Stimulated activated CD4-positive, alpha-beta T cell treated with anti-CD3 and anti-CD28 coated beads, TNF-alpha, amount 100 ng/mL, for 4 hours (primary cell): ENCODE results near the gene JMJD1C.

ENCODE experiments used
- DNase-seq, 3 experiments: peaks; one replicate each; pipeline ENCODE4 v3.0.0-alpha.2; 2020; ENCODE audit warnings: low read depth in 3 of 3

JMJD1C gene

DNA sequence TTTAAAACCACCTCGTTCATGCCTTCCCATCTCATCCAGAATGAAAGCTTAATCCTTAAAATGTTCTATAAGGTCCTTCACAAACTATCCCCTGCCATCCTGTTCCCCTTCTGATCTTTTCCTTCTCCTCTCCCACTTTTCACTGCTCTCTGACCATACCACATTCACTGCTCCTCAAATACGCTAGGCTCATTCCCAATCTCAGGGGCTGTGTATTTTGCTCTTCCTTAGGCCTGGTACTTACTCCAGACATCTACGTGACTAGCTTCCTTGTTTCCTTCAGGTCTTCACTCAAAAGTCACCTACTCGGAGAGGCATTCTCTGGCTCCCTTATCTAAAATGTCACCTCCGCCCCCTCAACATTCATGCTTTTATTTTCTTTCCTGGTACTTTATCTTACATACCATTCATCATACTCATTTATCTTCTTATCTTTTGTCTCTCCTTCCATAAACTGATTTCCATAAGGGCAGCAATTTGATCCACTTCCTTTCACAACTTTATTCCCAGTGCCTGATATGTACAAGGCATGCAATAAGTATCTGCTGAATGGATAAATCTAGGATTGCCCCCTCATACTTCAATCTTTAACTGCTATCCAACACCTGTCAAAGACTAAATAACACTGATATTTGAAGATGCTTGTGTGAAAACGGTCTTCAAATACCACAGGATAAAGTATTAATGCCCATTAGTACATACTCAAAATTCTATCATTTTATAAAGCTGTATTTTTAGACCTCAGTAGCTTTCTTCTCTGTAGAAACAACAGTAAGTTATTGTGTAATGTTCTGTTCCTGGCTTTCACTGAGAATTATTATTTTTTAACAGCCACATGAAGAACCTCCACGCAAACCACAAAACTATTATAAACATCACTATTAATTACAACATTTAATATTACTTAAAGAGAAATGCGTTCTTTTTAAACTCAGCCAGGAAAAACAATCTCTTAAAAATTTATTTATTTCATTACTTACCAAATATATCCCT is 27.0 kb downstream of the JMJD1C start:
- no peak for DNase-seq

- no peak for DNase-seq
These were observed 28.4 kb downstream of the JMJD1C start for GRCh38 chr10:63437116-63437949.

DNA sequence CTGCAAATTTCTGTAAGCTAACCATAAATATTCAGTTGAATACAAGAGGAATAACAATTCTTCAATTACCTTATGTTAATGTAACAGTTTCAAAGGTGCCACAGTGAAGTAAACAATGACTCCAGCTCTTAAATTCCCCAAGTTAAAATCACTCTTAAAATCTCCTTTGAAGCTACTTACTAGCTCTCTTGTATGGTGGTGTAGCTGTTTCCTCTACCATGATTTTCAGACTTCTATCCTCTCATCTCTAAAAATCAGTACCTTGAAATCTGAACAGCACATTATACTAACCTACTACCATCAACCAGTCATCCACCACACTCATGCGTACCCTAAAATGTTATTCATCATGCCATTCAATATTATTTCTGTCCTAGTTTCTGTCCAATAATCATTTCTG is 29.6 kb downstream of the JMJD1C start:
- DNase-seq, result no peak

DNA sequence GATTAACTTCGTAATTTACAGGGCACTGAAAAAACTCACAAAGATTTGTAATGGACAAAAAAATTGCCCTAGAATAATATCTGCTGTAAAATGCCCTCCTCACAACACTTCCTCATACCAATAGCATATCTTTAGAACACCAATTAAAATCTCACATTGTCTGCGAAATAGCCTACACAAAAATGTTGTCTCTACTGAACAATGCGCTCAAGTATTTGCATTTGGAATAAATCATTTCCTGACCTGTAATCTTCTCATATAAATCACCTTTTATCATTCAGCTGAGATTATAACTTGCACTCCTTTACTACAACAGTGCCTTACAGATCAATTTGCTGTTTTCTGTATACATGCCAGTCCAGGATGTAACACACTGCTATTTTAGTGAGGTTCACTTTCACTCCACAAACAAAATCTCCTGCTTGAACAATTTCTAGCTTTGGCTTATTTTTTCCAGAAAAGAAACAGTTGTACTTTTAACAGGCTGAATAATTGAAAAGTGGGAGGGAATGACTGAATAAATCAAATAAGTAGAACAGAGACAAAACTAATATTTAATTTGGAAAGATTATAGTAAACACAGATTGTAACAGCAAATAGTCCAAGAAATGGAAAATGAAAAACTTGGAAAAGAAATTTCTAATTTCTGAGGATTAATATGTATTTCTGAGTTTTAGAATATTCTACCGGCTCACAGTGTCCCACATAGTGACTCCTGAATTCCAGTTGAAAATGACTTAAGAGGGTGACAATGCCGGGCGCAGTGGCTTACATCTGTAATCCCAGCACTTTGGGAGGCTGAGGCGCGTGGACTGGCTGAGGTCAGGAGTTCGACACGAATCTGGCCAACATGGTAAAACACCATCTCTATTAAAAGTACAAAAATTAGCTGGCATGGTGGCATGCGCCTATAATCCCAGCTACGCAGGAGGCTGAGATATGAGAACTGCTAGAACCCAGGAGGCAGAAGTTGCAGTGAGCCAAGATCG is 30.6 kb downstream of the JMJD1C start:
- no peak for DNase-seq

DNA sequence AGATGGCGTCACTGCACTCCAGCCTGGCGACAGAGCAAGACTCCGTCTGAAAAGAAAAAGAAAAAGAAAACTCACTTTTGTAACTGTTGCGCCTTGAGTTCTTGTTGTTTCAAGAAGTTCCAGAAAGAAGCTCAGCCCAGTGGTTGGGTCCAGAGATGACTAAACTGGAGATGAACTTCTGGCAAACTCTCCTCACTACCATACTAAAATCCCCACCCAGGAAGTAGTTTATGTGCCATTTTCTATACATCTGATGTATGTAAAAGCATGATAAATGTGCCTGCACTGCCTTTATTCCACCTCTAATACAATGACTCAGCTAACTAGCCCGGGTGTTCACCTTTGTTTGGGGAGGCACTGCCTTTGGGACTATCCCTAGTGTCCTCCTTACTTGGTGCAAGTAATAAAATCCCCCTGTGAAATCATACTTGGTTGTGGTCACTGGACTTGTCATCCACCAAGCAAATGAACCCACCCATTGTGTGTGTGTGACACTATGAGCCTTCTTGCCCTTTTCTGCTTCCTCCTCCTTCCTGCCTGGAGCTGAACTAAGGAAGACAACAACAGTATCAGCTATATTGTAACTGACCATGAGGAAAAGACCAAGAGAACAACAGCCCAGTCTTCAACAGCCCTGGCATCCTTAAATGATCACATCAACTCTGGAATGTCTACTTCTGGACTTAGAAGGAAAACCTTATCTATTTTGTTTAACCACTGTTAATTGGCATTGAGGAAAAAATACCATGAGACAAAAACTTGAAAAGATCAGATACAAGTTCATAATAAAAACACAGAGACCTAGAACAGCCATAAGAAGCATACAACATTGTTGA is 33.6 kb downstream of the JMJD1C start:
- DNase-seq, result no peak

- DNase-seq, result no peak
These were observed 34.8 kb downstream of the JMJD1C start for GRCh38 chr10:63430999-63431356.

GRCh38 chr10:63430091-63430998 is 35.4 kb downstream of the JMJD1C start:
- DNase-seq, result no peak

- no peak for DNase-seq
These were observed 36.5 kb downstream of the JMJD1C start for GRCh38 chr10:63429281-63429680.

GRCh38 chr10:63427013-63427412 is 38.8 kb downstream of the JMJD1C start:
- DNase-seq, result no peak

- no peak for DNase-seq
These were observed 40.3 kb downstream of the JMJD1C start for GRCh38 chr10:63425512-63425911.

DNA sequence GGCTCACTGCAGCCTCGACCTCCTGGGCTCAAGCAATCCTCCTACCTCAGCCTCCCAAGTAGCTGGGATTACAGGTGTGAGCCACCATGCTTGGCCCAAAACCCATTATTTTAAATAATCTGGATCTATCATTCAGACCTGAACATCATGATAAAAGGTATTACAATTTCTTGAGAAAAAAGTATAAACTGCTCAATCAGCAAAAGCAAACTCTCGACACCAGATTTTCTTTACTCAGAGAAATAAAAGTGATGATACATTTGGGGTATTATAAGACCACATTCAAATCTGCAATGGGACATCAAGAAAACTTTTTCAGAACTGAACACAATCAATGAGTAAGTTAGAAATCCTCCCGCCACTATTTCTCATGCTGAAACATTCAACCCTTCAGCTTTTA is 41.2 kb downstream of the JMJD1C start:
- DNase-seq, result no peak

- DNase-seq, result no peak
These were observed 42.3 kb downstream of the JMJD1C start for GRCh38 chr10:63423494-63423893.

GRCh38 chr10:63421591-63421990 is 44.2 kb downstream of the JMJD1C start:
- DNase-seq, result no peak

- DNase-seq, result no peak
These were observed 49.4 kb downstream of the JMJD1C start for GRCh38 chr10:63416376-63416775.

DNA sequence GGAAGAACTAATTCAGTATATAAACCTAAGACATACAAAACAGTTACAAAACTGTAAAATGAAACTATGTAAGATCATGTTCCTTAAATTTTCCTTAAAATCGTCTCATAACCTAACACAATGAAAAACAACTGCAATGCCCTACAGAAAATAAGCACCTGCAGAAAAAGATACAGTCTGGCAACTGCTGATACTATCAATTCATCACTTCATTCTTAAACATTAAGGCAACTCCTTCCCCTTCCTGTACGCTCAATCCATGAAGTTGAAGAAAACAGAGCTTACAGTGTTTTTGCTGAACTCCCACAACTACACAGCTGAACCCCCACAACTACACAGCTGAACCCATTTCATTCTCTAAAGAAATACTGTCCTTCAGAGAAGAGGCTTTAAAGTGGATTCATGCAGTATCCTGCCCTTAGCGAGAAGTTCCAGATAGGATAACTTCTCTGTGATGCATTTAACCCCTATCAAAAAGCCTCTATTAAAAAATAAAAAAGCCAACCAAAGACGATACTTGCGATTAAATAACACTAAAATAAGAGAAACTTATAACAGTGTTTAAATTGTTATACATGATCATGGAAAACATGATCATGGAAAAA is 50.0 kb downstream of the JMJD1C start:
- DNase-seq, result no peak

GRCh38 chr10:63414481-63415260 is 51.1 kb downstream of the JMJD1C start:
- DNase-seq, result no peak

DNA sequence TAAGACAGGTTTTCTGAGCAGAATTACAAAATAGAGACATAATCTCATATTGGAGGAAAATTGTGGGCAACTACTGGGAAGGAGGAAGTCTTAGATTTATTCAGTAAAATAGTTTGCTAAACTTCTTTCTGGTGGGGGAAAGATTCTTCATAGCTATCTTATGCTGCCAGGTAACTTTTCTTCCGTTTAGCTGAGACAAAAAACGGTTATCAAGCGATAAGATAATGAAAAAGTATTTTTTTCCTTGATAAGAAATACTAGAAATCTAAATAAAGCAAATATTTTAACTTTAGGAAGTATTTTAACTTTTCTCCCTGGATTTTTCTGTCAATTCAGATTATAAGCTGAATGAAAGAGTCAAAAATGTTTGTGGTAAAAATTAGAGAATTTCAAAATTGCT is 52.3 kb downstream of the JMJD1C start:
- DNase-seq, result no peak

GRCh38 chr10:63412304-63412703 is 53.5 kb downstream of the JMJD1C start:
- no peak for DNase-seq
